WTC11 (cell line): ENCODE measurements around the gene HSPA6.
"Not testable (repeated sequence)": the region's sequence is repeated elsewhere in the genome, so short reads cannot be mapped to it uniquely, and the experiment has no call there.

Experiments
- CREB1 ChIP-seq: sonication (generic); formaldehyde crosslinking; IDR thresholded peaks from 2 replicates; pipeline ENCODE4 v1.8.0; 2023; ENCODE audit warnings: mild to moderate bottlenecking, missing genetic modification reagents
- CTCF ChIP-seq: fragments of 200-600 bp; IDR thresholded peaks from 2 replicates; pipeline ENCODE4 v1.8.0; 2022; ENCODE audit warnings: antibody characterized with exemption
- ESRRA ChIP-seq: sonication (generic); formaldehyde crosslinking; IDR thresholded peaks from 2 replicates; pipeline ENCODE4 v1.8.1; 2022; ENCODE audit warnings: mild to moderate bottlenecking, missing genetic modification reagents, borderline replicate concordance
- HMGXB4 ChIP-seq: sonication (generic); formaldehyde crosslinking; IDR thresholded peaks from 2 replicates; pipeline ENCODE4 v1.8.1; 2023; ENCODE audit warnings: mild to moderate bottlenecking, moderate library complexity, missing genetic modification reagents
- JUN ChIP-seq: sonication (generic); formaldehyde crosslinking; IDR thresholded peaks from 2 replicates; pipeline ENCODE4 v1.8.0; 2023; ENCODE audit warnings: mild to moderate bottlenecking, missing genetic modification reagents
- NR2C2 ChIP-seq: sonication (generic); formaldehyde crosslinking; IDR thresholded peaks from 2 replicates; pipeline ENCODE4 v1.8.0; 2022; ENCODE audit warnings: mild to moderate bottlenecking, missing genetic modification reagents
- SP1 ChIP-seq: sonication (generic); formaldehyde crosslinking; conservative IDR thresholded peaks from 2 replicates; pipeline ENCODE4 v1.8.1; 2022; ENCODE audit warnings: missing genetic modification reagents
- TP53 ChIP-seq: sonication (generic); formaldehyde crosslinking; IDR thresholded peaks from 2 replicates; pipeline ENCODE4 v1.8.1; 2023; ENCODE audit warnings: mild to moderate bottlenecking, missing genetic modification reagents
- TF ChIP-seq, protein P1 (sequence below): sonication (generic); formaldehyde crosslinking; IDR thresholded peaks from 2 replicates; pipeline ENCODE4 v1.8.1; 2023; ENCODE audit warnings: mild to moderate bottlenecking, missing genetic modification reagents, borderline replicate concordance
- TF ChIP-seq, protein P2 (sequence below): sonication (generic); formaldehyde crosslinking; conservative IDR thresholded peaks from 2 replicates; pipeline ENCODE4 v1.8.1; 2022; ENCODE audit warnings: mild to moderate bottlenecking, missing genetic modification reagents
- TF ChIP-seq, protein P3 (sequence below): sonication (generic); formaldehyde crosslinking; IDR thresholded peaks from 2 replicates; pipeline ENCODE4 v1.8.0; 2022; ENCODE audit warnings: mild to moderate bottlenecking, missing genetic modification reagents
- TF ChIP-seq, protein P4 (sequence below): sonication (generic); formaldehyde crosslinking; IDR thresholded peaks from 2 replicates; pipeline ENCODE4 v1.8.1; 2022; ENCODE audit warnings: missing genetic modification reagents, borderline replicate concordance
- TF ChIP-seq, protein P5 (sequence below): sonication (generic); formaldehyde crosslinking; IDR thresholded peaks from 2 replicates; pipeline ENCODE4 v1.8.0; 2022; ENCODE audit warnings: mild to moderate bottlenecking, missing genetic modification reagents

DNA sequence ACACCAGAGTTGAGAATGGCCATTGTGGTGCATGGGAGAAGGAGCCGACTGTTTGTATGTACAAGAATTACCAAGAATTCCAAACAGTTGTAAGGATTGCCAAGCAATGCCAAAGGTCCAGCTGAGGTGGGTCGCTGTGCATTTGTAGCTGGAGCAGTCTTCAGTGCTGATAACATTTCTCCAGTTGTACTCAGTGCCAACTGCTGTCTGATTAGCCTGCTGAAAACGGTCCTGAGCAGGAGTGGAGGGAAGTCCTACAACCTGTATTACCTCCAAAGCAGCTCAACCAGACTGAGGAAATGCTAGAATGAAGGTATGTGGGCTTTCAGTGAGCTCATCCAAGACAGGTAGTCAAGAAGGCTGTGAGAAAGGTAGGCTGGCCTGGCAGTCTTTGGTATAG, 31.8 kb downstream of the HSPA6 start:
- TF ChIP-seq CTCF; CREB1; SP1 (CRISPR knock-in tag); HMGXB4; TP53; ESRRA (CRISPR knock-in tag); JUN; NR2C2 (CRISPR knock-in tag): not testable (repeated sequence)
- TF ChIP-seq, protein P1, sequence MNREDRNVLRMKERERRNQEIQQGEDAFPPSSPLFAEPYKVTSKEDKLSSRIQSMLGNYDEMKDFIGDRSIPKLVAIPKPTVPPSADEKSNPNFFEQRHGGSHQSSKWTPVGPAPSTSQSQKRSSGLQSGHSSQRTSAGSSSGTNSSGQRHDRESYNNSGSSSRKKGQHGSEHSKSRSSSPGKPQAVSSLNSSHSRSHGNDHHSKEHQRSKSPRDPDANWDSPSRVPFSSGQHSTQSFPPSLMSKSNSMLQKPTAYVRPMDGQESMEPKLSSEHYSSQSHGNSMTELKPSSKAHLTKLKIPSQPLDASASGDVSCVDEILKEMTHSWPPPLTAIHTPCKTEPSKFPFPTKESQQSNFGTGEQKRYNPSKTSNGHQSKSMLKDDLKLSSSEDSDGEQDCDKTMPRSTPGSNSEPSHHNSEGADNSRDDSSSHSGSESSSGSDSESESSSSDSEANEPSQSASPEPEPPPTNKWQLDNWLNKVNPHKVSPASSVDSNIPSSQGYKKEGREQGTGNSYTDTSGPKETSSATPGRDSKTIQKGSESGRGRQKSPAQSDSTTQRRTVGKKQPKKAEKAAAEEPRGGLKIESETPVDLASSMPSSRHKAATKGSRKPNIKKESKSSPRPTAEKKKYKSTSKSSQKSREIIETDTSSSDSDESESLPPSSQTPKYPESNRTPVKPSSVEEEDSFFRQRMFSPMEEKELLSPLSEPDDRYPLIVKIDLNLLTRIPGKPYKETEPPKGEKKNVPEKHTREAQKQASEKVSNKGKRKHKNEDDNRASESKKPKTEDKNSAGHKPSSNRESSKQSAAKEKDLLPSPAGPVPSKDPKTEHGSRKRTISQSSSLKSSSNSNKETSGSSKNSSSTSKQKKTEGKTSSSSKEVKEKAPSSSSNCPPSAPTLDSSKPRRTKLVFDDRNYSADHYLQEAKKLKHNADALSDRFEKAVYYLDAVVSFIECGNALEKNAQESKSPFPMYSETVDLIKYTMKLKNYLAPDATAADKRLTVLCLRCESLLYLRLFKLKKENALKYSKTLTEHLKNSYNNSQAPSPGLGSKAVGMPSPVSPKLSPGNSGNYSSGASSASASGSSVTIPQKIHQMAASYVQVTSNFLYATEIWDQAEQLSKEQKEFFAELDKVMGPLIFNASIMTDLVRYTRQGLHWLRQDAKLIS (CRISPR knock-in tag): not testable (repeated sequence)
- TF ChIP-seq, protein P2, sequence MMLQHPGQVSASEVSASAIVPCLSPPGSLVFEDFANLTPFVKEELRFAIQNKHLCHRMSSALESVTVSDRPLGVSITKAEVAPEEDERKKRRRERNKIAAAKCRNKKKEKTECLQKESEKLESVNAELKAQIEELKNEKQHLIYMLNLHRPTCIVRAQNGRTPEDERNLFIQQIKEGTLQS (CRISPR knock-in tag): not testable (repeated sequence)
- TF ChIP-seq, protein P3, sequence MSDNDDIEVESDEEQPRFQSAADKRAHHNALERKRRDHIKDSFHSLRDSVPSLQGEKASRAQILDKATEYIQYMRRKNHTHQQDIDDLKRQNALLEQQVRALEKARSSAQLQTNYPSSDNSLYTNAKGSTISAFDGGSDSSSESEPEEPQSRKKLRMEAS (CRISPR knock-in tag): not testable (repeated sequence)
- TF ChIP-seq, protein P4, sequence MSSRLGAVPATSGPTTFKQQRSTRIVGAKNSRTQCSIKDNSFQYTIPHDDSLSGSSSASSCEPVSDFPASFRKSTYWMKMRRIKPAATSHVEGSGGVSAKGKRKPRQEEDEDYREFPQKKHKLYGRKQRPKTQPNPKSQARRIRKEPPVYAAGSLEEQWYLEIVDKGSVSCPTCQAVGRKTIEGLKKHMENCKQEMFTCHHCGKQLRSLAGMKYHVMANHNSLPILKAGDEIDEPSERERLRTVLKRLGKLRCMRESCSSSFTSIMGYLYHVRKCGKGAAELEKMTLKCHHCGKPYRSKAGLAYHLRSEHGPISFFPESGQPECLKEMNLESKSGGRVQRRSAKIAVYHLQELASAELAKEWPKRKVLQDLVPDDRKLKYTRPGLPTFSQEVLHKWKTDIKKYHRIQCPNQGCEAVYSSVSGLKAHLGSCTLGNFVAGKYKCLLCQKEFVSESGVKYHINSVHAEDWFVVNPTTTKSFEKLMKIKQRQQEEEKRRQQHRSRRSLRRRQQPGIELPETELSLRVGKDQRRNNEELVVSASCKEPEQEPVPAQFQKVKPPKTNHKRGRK: not testable (repeated sequence)
- TF ChIP-seq, protein P5, sequence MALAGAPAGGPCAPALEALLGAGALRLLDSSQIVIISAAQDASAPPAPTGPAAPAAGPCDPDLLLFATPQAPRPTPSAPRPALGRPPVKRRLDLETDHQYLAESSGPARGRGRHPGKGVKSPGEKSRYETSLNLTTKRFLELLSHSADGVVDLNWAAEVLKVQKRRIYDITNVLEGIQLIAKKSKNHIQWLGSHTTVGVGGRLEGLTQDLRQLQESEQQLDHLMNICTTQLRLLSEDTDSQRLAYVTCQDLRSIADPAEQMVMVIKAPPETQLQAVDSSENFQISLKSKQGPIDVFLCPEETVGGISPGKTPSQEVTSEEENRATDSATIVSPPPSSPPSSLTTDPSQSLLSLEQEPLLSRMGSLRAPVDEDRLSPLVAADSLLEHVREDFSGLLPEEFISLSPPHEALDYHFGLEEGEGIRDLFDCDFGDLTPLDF (CRISPR knock-in tag): not testable (repeated sequence)
